Retinal pigment epithelial cell (primary cell): ENCODE measurements around the gene PLEK2.
"Not testable (repeated sequence)": the region's sequence is repeated elsewhere in the genome, so short reads cannot be mapped to it uniquely, and the experiment has no call there.

Experiments used
- DNase-seq: peaks from one replicate; pipeline ENCODE4 v3.0.0-alpha.2; 2010; ENCODE audit warnings: low read depth
- H3K4me3 ChIP-seq: 2 replicates; pipeline ENCODE4 v1.5.1; 2011; ENCODE audit warnings: mild to moderate bottlenecking, low read length, control low read depth, moderate library complexity
- CTCF ChIP-seq: conservative IDR thresholded peaks from 2 replicates; pipeline ENCODE4 v1.5.1; 2011; ENCODE audit warnings: low read depth, low read length, control low read depth, inconsistent platforms

Gene PLEK2

GRCh38 chr14:67421356-67422224 lies 9.6 kb upstream of the PLEK2 start:
- DNase-seq: no peak
- H3K4me3 ChIP-seq: no peak overlapping the region
- TF ChIP-seq CTCF: no peak

- TF ChIP-seq CTCF: peak; percentile 52
- no peak overlapping the region for H3K4me3 ChIP-seq
- no peak for DNase-seq
These were observed 8.3 kb upstream of the PLEK2 start for GRCh38 chr14:67420102-67420739.

- H3K4me3 ChIP-seq: no peak overlapping the region
- no peak for DNase-seq
- TF ChIP-seq CTCF: no peak
These were observed 6.6 kb upstream of the PLEK2 start for GRCh38 chr14:67418401-67419191.

- DNase-seq: no peak
- no peak for TF ChIP-seq CTCF
- no peak overlapping the region for H3K4me3 ChIP-seq
These were observed 5.7 kb upstream of the PLEK2 start for GRCh38 chr14:67417633-67418032.

GRCh38 chr14:67416810-67417209 lies 4.8 kb upstream of the PLEK2 start:
- TF ChIP-seq CTCF: no peak
- no peak for DNase-seq
- no peak overlapping the region for H3K4me3 ChIP-seq

GRCh38 chr14:67416085-67416484 lies 4.1 kb upstream of the PLEK2 start:
- no peak for TF ChIP-seq CTCF
- DNase-seq: no peak
- no peak overlapping the region for H3K4me3 ChIP-seq

GRCh38 chr14:67415610-67416009 lies 3.6 kb upstream of the PLEK2 start:
- DNase-seq, H3K4me3 ChIP-seq: not testable (repeated sequence)
